ENCODE measurements around the gene PRAC2.

PRAC2 gene

GRCh38 chr17:48720266-48721008 lies 2.5 kb upstream of the PRAC2 start:
- DNase-seq = no peak

GRCh38 chr17:48721009-48721402 lies 2.0 kb upstream of the PRAC2 start:
- DNase-seq = no peak

GRCh38 chr17:48722201-48722907 lies 631 bp upstream of the PRAC2 start, which contains the start of gene PRAC1:
PRAC1 (minus strand) TSS chr17:48722518; CDS start chr17:48722392, 126 bp downstream.
- no peak for DNase-seq

DNA sequence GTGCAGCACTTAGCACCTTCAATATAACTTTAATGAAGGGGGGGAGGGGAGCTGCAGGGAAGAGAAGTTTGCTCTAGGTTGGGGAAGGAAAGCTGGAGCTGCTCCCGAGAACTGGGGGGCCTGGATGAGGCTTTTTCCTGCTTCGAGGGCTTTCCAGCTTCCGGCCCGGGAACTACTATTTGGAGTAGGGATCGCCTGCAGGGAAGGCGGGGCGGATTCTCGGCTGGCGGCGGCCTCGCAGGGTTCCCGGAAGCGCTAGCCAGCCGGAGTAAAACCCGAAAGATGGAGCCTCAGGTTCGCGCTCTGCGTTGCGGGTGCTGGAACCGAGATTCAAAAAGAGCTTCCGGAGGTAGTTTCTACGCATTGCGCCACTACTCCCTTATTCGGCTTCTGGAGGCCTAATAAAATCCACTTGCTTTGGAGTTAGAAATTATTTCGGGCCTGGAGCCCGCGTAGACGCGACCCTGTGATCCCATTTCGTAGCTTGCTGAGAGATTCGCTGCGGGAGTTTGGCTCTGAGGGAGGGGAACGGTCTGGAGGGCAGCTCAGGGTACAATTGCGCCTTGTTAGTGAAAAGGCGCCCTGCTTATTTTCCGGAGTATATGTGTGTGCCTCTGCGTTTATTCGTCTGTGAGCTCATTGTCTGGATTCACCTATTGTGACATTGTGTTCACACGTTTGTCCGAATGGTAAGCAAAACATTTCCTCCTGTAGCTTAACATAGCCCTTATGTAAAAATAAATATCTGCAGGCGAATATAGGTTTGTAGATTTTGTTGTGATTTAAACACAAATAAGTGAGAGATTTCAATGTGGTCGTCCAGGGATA lies 652 bp downstream of the PRAC2 start:
- DNase-seq = peak; percentile 39

DNA sequence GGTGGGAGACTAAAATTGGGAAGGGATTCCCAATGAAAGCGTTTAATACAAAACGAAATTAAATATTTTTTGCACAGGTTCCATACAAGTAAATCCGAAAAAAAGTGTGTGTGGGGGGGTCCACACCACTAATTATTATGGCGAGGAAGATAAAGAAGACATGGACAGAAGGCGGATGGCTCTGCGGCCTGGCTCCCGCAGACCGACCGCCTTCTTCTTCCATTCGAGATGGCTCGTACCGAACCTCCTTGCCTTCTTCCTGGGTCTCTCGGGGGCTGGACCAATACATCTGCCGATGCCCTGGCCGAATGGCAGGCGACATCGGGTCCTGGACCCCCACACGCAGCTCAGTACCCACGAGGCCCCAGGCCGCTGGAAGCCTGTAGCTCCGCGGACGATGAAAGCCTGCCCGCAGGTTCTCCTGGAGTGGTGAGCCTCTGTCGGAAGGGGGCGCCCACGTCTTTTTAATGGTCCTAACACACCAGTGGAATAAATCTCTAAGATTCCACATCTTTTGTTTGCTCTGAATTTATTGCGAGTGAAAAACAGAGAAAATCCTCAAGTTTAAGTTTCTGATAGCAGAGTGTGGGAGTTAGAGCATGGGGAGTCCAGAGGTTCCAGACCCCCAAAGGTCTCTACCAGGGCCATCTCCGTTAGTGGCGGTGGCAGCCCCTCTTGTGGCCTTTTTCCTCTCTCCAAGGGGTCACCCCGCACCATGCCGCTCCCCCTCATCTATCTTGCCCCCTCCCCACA lies 1.4 kb downstream of the PRAC2 start:
- peak; percentile 77 for DNase-seq

DNA sequence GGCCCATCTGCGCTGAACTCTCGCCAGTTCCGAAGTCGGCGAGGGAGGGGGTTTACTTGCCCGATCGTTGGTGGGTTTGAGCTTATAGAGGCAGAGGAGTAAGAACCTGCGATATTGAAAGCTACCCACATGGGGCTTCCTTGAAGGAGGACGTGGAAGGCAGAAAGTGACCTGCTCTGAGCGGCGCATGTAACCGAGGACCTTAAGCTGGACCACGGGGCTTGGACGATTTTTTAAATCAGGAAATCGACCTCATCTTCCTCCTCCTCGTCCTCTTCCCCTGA lies 2.0 kb downstream of the PRAC2 start:
- no peak for DNase-seq

- DNase-seq = no peak
Observed at GRCh38 chr17:48725288-48726064, 2.5 kb downstream of the PRAC2 start.

GRCh38 chr17:48726114-48726915 lies 3.3 kb downstream of the PRAC2 start:
- DNase-seq = no peak

- DNase-seq = no peak
Observed at GRCh38 chr17:48726916-48727286, 3.9 kb downstream of the PRAC2 start.

DNA sequence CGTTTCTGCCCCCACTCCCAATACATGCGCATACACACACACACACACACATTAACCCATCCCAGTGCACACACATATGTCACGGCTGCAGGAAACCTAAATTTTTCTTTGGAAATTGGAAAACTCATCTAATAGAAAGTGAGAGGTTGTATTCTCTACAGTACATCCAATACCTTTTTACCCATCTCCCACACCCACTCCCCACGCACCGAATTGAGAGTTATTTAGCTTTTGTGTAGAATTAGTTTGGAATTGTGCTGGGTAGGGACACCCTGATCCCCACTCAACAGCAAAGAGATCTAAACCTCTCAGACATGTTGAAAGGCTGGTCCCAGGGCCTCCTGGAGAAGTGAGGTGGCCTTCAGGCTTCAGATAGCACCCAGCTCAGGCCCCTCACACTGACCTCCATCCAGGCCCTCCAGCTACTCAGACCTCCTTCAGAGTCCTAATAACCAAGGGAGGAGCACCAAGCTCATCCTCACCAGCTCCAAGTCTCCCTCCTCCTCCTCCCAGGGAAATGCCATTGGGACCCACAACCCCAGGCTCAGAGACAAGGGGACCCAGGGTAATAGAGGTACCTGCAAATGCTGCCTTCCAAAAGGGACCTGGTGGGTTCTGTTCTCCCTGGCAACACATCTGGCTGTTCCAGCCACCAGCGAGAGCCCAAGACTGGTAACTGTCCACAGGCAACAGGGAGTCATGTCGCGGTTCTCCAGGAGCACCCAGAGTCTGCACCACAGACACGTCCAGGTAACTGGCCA lies 4.6 kb downstream of the PRAC2 start:
- no peak for DNase-seq

- peak; percentile 64 for DNase-seq
Observed at GRCh38 chr17:48728232-48729231, 5.5 kb downstream of the PRAC2 start, which contains the start of gene HOXB13. HOXB13 (minus strand) TSS chr17:48728750; CDS start chr17:48728593, 157 bp downstream.

- no peak for DNase-seq
Observed at GRCh38 chr17:48729335-48730239, 6.6 kb downstream of the PRAC2 start.

DNA sequence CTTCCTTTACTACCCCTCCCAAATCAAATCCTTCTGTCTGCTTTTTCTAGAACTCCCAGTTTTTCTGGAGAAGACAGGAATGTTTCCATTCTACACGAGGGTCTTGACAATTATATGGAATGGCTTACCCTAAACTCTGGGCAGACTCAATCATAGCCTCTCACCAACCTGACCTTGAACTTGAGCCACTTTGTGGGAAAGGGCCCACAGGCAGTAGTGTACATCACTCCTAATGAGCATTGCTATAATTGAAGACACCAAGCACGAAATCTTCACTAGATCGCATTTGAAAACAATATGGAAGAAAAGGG lies 7.2 kb downstream of the PRAC2 start:
- no peak for DNase-seq

- DNase-seq = no peak
Observed at GRCh38 chr17:48731355-48731754, 8.4 kb downstream of the PRAC2 start.

- DNase-seq = no peak
Observed at GRCh38 chr17:48732688-48733629, 10.0 kb downstream of the PRAC2 start.

DNA sequence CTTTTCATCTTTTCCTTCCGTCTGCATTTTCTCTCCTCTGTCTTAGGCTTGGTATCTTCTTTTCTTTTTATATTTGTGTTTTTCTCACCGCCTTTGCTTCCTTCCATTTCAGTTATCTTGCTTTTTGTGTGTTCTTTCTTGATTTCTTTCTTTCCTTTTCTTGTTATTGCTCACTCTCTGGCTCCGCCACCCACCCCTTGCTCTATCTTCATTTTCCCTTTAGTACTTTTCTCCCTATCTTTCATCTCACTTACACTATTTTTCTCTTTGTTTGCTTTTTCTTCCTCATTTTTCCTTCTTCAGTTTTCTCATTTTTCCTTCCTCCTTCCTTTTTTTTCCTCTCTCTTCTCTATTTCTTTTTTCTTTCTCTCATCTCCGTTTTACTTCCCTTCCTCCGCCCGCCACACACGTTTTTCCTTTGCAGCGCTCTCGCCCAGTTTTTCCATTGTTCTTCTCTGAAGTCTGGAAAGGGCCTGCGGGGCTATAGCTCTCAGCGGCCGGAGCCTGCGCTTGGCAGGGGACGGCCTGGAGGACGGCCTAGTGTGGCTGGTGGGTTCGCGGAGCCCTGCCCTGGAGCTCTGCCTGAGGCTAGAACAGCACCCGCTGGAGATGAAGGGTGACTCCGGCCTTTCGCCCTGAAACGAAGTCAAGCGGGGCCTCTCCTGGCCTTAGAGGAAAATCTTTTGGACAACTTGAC lies 10.8 kb downstream of the PRAC2 start:
- no peak for DNase-seq

All from EL (cell line).